Panc1 (cell line): ENCODE measurements around the gene LRRK1.

Experiments
- POLR2AphosphoS5 ChIP-seq: IDR thresholded peaks from 2 replicates; pipeline ENCODE4 v1.6.1; 2012; ENCODE audit warnings: mild to moderate bottlenecking, low read depth, low read length, moderate library complexity
- TF ChIP-seq, protein P1 (sequence below): fragments of 450-650 bp; IDR thresholded peaks from 2 replicates; pipeline ENCODE4 v1.5.1; 2017; ENCODE audit warnings: mild to moderate bottlenecking

DNA sequence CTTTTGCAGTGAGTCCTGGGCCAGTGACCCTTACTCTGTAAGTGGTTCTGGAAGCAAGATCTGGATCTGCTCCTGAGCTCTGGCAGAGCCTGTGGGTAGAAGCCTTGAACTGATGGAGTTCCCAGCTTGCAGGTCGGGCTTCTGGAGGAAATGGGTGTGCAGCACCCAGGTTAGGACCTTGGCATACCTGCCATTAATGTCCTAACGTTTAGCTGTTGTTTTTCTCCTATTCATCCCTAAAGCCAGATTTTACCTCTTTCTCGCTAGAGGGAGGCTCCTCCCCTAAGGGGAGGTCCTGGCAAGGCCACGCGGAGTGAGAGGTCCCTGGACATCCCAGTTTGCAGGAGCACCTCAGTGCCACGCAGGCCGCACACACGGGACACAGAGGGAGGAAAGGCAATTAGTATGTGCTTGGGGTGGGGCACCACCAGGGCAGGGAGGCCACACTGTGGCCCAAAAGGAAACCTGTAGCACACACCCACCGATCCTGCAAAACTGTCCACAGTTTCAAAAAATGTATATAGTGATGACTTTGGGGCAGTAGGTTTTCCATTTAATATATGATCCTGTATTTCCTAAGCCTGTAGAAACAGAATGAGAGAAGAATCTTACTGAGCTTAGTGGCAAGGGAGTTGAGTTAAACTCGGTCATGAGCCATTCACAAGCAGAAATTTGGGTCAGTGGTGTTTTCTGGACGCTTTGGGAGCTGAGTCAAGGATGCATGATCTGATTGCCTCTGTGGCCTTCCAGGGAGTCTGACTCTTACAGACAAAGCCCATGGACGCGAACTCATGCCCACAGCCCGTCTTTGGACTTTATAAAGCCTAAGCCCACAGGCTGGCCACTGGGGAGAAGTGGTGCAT, 148.7 kb downstream of the LRRK1 start:
- TF ChIP-seq, protein P1, sequence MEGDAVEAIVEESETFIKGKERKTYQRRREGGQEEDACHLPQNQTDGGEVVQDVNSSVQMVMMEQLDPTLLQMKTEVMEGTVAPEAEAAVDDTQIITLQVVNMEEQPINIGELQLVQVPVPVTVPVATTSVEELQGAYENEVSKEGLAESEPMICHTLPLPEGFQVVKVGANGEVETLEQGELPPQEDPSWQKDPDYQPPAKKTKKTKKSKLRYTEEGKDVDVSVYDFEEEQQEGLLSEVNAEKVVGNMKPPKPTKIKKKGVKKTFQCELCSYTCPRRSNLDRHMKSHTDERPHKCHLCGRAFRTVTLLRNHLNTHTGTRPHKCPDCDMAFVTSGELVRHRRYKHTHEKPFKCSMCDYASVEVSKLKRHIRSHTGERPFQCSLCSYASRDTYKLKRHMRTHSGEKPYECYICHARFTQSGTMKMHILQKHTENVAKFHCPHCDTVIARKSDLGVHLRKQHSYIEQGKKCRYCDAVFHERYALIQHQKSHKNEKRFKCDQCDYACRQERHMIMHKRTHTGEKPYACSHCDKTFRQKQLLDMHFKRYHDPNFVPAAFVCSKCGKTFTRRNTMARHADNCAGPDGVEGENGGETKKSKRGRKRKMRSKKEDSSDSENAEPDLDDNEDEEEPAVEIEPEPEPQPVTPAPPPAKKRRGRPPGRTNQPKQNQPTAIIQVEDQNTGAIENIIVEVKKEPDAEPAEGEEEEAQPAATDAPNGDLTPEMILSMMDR, result no peak
- no peak for TF ChIP-seq POLR2AphosphoS5
